Liver (tissue), 9 donors: ENCODE results near the gene MUC2. TPM values are rescaled to one million over a fixed set of nuclear protein-coding genes. Genes with fewer than 3 reads are reported as not detected.

Experiments
- DNase-seq: peaks from one replicate; pipeline ENCODE4 v3.0.0-alpha.2; 2017; ENCODE audit warnings: low spot score
- H3K27ac ChIP-seq, 2 donors: one replicate each; pipeline ENCODE4 v1.7.0; 2013; ENCODE audit warnings: inconsistent platforms in 2 of 2, low read length in 2 of 2, control low read depth in 1 of 2, low read depth in 1 of 2, mild to moderate bottlenecking in 1 of 2
- H3K27me3 ChIP-seq, 4 donors: one replicate each; pipeline versions ENCODE4 v1.6.1 to v1.7.0; 2013; ENCODE audit warnings: low read length in 3 of 4, inconsistent platforms in 1 of 4, mild to moderate bottlenecking in 1 of 4, moderate library complexity in 1 of 4; ENCODE audit not compliant: control insufficient read depth in 4 of 4, insufficient read depth in 4 of 4
- H3K36me3 ChIP-seq, 4 donors: one replicate each; pipeline versions ENCODE4 v1.6.1 to v1.7.0; 2013; ENCODE audit warnings: low read length in 3 of 4, mild to moderate bottlenecking in 3 of 4, low read depth in 1 of 4, moderate library complexity in 1 of 4; ENCODE audit not compliant: control insufficient read depth in 4 of 4, insufficient read depth in 3 of 4
- H3K4me1 ChIP-seq, 4 donors: one replicate each; pipeline versions ENCODE4 v1.6.1 to v1.7.0; 2013; ENCODE audit warnings: low read length in 3 of 4, mild to moderate bottlenecking in 3 of 4, moderate library complexity in 1 of 4; ENCODE audit not compliant: control insufficient read depth in 4 of 4, insufficient read depth in 4 of 4
- H3K4me3 ChIP-seq, 3 donors: one replicate each; pipeline versions ENCODE4 v1.6.1 to v1.7.0; 2013; ENCODE audit warnings: low read length in 3 of 3, control low read depth in 1 of 3, low read depth in 1 of 3, mild to moderate bottlenecking in 1 of 3
- H3K9ac ChIP-seq, 2 donors: one replicate each; pipeline ENCODE4 v1.7.0; 2013; ENCODE audit warnings: low read length in 2 of 2, mild to moderate bottlenecking in 2 of 2, moderate library complexity in 2 of 2, control low read depth in 1 of 2, low read depth in 1 of 2
- H3K9me3 ChIP-seq, 4 donors: one replicate each; pipeline versions ENCODE4 v1.6.1 to v1.7.0; 2013; ENCODE audit warnings: low read length in 3 of 4; ENCODE audit not compliant: control insufficient read depth in 4 of 4
- EGR1 ChIP-seq, 2 donors: IDR thresholded peaks; 2 replicates each; pipeline ENCODE4 v1.6.1; 2016 to 2018; ENCODE audit warnings: antibody characterized with exemption in 2 of 2, low read depth in 2 of 2
- FOXA1 ChIP-seq: IDR thresholded peaks from 2 replicates; pipeline ENCODE4 v1.6.1; 2016; ENCODE audit warnings: antibody characterized with exemption
- FOXA2 ChIP-seq: IDR thresholded peaks from 2 replicates; pipeline ENCODE4 v1.6.1; 2016; ENCODE audit warnings: antibody characterized with exemption
- GABPA ChIP-seq, 2 donors: IDR thresholded peaks in 1 of 2; conservative IDR thresholded peaks in 1 of 2; 2 replicates each; pipeline ENCODE4 v1.6.1; 2016; ENCODE audit warnings: antibody characterized with exemption in 2 of 2, mild to moderate bottlenecking in 1 of 2, moderate library complexity in 1 of 2
- HNF4A ChIP-seq, 2 donors: conservative IDR thresholded peaks; 2 replicates each; pipeline ENCODE4 v1.6.1; 2016; ENCODE audit warnings: antibody characterized with exemption in 2 of 2, mild to moderate bottlenecking in 2 of 2
- JUND ChIP-seq, 2 donors: IDR thresholded peaks; 2 replicates each; pipeline ENCODE4 v1.6.1; 2016; ENCODE audit warnings: antibody characterized with exemption in 2 of 2
- MAX ChIP-seq: IDR thresholded peaks from 2 replicates; pipeline ENCODE4 v1.6.1; 2016; ENCODE audit warnings: antibody characterized with exemption
- NR2F2 ChIP-seq: IDR thresholded peaks from 2 replicates; pipeline ENCODE4 v1.6.1; 2016; ENCODE audit warnings: antibody characterized with exemption
- RAD21 ChIP-seq, 2 donors: IDR thresholded peaks; 2 replicates each; pipeline ENCODE4 v1.6.1; 2016; ENCODE audit warnings: antibody characterized with exemption in 2 of 2, mild to moderate bottlenecking in 2 of 2
- RXRA ChIP-seq, 2 donors: IDR thresholded peaks; 2 replicates each; pipeline ENCODE4 v1.6.1; 2017 to 2018; ENCODE audit warnings: antibody characterized with exemption in 2 of 2, mild to moderate bottlenecking in 1 of 2
- SP1 ChIP-seq: IDR thresholded peaks from 2 replicates; pipeline ENCODE4 v1.6.1; 2018; ENCODE audit warnings: antibody characterized with exemption, mild to moderate bottlenecking
- YY1 ChIP-seq: IDR thresholded peaks from 2 replicates; pipeline ENCODE4 v1.6.1; 2016; ENCODE audit warnings: antibody characterized with exemption, mild to moderate bottlenecking
- ZBTB33 ChIP-seq: IDR thresholded peaks from 2 replicates; pipeline ENCODE4 v1.6.1; 2016; ENCODE audit warnings: antibody characterized with exemption
- WGBS: extraction: QIAGEN DNeasy Blood & Tissue Kit; methylation state at CpG from one replicate; pipeline ENCODE4 v1.1.7; 2013; 5-methylcytosine and 5-hydroxymethylcytosine counted together
- polyA plus RNA-seq, 2 donors: library from polyadenylated mRNA; stranded (reverse) in 1 of 2; unstranded in 1 of 2; fragments of 200-250 nt in 1 of 2; fragments of >200 nt in 1 of 2; fragmentation: Nextera tagmentation in 1 of 2; extraction: Ambion mirVana in 1 of 2; gene quantifications; one replicate each; pipeline versions ENCODE4 v1.2.1 to v1.2.3, GENCODE V29; 2013 to 2015
- total RNA-seq, 2 donors: library from RNA; depleted of rRNA; stranded (reverse); fragments of >200 nt; gene quantifications; one replicate each; pipeline ENCODE4 v1.2.3, GENCODE V29; 2014
- TF ChIP-seq, protein P1 (sequence below): IDR thresholded peaks from 2 replicates; pipeline ENCODE4 v1.6.1; 2016; ENCODE audit warnings: antibody characterized with exemption, mild to moderate bottlenecking
- TF ChIP-seq, protein P2 (sequence below): fragments of 150-350 bp; IDR thresholded peaks from 2 replicates; pipeline ENCODE4 v1.5.1; 2017; ENCODE audit warnings: improper control_type of control experiment, low read depth, low read length; ENCODE audit not compliant: missing input control
- TF ChIP-seq, protein P3 (sequence below): IDR thresholded peaks from 2 replicates; pipeline ENCODE4 v1.6.1; 2016; ENCODE audit warnings: antibody characterized with exemption
- donor health status: healthy.
- donor health status: healthy.
- donor health status: healthy.
- donor health status: healthy.
- donor health status: healthy.

MUC2 gene
- total and polyA plus RNA-seq, 4 donors, result under 0.01 TPM; not detected in 3

DNA sequence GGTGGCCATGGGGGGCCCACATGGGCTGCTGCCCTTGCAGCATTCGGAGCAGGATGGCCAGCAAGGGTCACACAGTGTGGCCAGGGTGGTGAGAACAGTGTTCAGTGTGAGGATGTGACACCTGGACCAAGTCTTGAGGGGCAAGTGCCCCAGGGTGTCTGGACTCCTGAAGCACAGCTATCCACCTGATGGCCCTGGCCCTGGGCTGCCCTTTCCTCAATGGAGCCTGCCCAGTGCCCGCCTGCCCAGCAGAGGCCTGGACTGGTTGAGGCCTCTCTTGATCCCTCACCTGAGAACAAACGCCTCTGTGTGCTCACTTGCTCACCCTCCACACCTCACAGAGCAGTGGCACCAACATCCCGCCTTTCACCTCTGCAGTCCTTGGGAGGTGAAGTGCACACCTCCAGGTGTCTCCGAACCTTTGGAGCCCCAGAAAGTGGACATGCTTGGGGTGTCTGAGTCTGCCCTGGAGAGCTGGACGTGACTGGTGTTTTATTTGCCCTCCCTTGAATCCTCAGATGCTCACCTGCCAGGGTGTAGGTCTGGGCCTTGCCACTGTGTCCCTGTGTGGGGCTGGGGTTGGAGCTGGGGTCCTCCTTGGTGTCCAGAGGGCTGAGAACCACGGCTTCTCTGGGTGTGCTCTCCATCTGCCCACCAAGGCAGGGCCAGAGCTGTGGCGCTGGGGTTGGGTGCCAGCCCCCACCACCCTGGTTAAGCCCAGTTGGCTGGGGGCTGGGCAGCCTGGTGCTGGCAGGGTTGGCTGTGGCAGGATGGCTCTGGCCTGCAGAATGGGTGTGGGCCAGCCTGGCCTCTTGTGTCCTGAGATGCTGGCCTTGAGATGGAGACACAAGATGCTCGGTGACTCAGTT lies 3.8 kb upstream of the MUC2 start:
- DNase-seq, result no peak
- no peak overlapping the region for H3K9ac ChIP-seq
- H3K4me3 ChIP-seq, result no peak overlapping the region
- TF ChIP-seq, protein P1, sequence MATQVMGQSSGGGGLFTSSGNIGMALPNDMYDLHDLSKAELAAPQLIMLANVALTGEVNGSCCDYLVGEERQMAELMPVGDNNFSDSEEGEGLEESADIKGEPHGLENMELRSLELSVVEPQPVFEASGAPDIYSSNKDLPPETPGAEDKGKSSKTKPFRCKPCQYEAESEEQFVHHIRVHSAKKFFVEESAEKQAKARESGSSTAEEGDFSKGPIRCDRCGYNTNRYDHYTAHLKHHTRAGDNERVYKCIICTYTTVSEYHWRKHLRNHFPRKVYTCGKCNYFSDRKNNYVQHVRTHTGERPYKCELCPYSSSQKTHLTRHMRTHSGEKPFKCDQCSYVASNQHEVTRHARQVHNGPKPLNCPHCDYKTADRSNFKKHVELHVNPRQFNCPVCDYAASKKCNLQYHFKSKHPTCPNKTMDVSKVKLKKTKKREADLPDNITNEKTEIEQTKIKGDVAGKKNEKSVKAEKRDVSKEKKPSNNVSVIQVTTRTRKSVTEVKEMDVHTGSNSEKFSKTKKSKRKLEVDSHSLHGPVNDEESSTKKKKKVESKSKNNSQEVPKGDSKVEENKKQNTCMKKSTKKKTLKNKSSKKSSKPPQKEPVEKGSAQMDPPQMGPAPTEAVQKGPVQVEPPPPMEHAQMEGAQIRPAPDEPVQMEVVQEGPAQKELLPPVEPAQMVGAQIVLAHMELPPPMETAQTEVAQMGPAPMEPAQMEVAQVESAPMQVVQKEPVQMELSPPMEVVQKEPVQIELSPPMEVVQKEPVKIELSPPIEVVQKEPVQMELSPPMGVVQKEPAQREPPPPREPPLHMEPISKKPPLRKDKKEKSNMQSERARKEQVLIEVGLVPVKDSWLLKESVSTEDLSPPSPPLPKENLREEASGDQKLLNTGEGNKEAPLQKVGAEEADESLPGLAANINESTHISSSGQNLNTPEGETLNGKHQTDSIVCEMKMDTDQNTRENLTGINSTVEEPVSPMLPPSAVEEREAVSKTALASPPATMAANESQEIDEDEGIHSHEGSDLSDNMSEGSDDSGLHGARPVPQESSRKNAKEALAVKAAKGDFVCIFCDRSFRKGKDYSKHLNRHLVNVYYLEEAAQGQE, result no peak
- TF ChIP-seq JUND (IDR thresholded peaks at IDR 0.05) (no peak), GABPA (IDR thresholded peaks at IDR 0.05 in 1 of 2, conservative IDR thresholded peaks at IDR 0.05 in 1 of 2) (no peak), FOXA2 (no peak), FOXA1 (no peak), HNF4A (conservative IDR thresholded peaks at IDR 0.05) (no peak), RAD21 (IDR thresholded peaks at IDR 0.05) (no peak), NR2F2 (no peak)
- TF ChIP-seq, protein P2, sequence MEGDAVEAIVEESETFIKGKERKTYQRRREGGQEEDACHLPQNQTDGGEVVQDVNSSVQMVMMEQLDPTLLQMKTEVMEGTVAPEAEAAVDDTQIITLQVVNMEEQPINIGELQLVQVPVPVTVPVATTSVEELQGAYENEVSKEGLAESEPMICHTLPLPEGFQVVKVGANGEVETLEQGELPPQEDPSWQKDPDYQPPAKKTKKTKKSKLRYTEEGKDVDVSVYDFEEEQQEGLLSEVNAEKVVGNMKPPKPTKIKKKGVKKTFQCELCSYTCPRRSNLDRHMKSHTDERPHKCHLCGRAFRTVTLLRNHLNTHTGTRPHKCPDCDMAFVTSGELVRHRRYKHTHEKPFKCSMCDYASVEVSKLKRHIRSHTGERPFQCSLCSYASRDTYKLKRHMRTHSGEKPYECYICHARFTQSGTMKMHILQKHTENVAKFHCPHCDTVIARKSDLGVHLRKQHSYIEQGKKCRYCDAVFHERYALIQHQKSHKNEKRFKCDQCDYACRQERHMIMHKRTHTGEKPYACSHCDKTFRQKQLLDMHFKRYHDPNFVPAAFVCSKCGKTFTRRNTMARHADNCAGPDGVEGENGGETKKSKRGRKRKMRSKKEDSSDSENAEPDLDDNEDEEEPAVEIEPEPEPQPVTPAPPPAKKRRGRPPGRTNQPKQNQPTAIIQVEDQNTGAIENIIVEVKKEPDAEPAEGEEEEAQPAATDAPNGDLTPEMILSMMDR, result no peak
- TF ChIP-seq, protein P3, sequence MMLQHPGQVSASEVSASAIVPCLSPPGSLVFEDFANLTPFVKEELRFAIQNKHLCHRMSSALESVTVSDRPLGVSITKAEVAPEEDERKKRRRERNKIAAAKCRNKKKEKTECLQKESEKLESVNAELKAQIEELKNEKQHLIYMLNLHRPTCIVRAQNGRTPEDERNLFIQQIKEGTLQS, result no peak
- H3K27ac ChIP-seq, result no peak overlapping the region
- no peaks in the 10 kb centered on the region for H3K27me3 ChIP-seq
- 72% methylated on average over 9 of the region's 9 CpGs for WGBS
- H3K36me3 ChIP-seq, result no peaks in the 10 kb centered on the region
- no peaks in the 10 kb centered on the region for H3K9me3 ChIP-seq
- H3K4me1 ChIP-seq, result peaks cover 0 to 6% (median 3%) of the 10 kb centered on the region in 4 donors

DNA sequence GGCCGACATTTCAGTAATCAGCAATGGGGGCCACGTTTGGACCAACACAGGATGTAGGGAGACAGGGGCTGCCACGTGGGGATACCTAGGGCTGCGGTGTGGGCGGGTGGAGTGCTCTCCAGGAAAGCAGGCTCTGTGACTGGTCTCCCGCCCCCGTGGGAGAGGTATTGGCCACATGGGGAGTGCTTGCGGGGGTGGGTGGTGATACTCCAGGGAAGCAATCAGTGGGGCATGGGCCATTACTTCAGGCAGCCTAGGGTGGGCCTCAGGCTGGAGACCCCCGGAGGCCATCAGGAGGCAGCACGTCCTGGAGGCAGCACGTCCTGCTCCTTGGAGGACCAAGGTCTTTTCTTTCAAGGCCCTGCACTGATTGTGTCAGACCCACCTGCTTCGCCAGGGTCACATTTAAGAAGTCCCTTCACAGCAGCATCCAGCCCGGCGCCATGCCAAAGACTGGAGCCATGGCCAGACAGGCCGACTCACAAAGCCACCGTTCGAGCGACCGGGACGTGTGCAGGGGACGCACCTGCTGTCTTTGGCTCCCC lies 3.0 kb upstream of the MUC2 start:
- no peak overlapping the region for H3K4me3 ChIP-seq
- H3K27ac ChIP-seq, result no peak overlapping the region
- H3K4me1 ChIP-seq, result peaks cover 0 to 6% (median 3%) of the 10 kb centered on the region in 4 donors
- no peak overlapping the region for H3K9ac ChIP-seq
- H3K36me3 ChIP-seq, result no peaks in the 10 kb centered on the region
- DNase-seq, result no peak
- 79% methylated on average over 21 of the region's 21 CpGs for WGBS
- H3K9me3 ChIP-seq, result no peaks in the 10 kb centered on the region
- no peaks in the 10 kb centered on the region for H3K27me3 ChIP-seq
- TF ChIP-seq SP1 (no peak), YY1 (no peak), RXRA (IDR thresholded peaks at IDR 0.05) (no peak), FOXA2 (no peak), EGR1 (IDR thresholded peaks at IDR 0.05; ENCODE audit: low read depth in 2 of 2) (no peak), GABPA (IDR thresholded peaks at IDR 0.05 in 1 of 2, conservative IDR thresholded peaks at IDR 0.05 in 1 of 2) (no peak), MAX (no peak), FOXA1 (no peak), RAD21 (IDR thresholded peaks at IDR 0.05) (no peak), HNF4A (conservative IDR thresholded peaks at IDR 0.05) (no peak), ZBTB33 (no peak)
- TF ChIP-seq, protein P3, result no peak
- TF ChIP-seq, protein P2, result no peak
